DMS53 treated with DMSO at 0.1 percent for 48 hours (cell line): Measurements from ENCODE around the gene DNAH1.

Experiments
- DNase-seq: peaks from one replicate; lab custom pipeline; 2025; ENCODE audit not compliant: unreplicated experiment; lab: John Stamatoyannopoulos, UW

Gene DNAH1

GRCh38 chr3:52385157-52385556 lies 69.0 kb downstream of the DNAH1 start:
- no peak for DNase-seq

GRCh38 chr3:52387481-52387880 lies 71.4 kb downstream of the DNAH1 start:
- DNase-seq: no peak

GRCh38 chr3:52388348-52388821 lies 72.3 kb downstream of the DNAH1 start:
- no peak for DNase-seq

GRCh38 chr3:52388933-52389332 lies 72.8 kb downstream of the DNAH1 start:
- no peak for DNase-seq

- DNase-seq: no peak
Measured at GRCh38 chr3:52391096-52391495, 75.0 kb downstream of the DNAH1 start.

GRCh38 chr3:52392216-52392930 lies 76.3 kb downstream of the DNAH1 start:
- DNase-seq: no peak

GRCh38 chr3:52393131-52393807 lies 77.2 kb downstream of the DNAH1 start:
- no peak for DNase-seq

GRCh38 chr3:52393959-52394670 lies 78.0 kb downstream of the DNAH1 start:
- DNase-seq: no peak

- DNase-seq: no peak
Measured at GRCh38 chr3:52394751-52395502, 78.8 kb downstream of the DNAH1 start.

- DNase-seq: no peak
Measured at GRCh38 chr3:52395503-52395865, 79.4 kb downstream of the DNAH1 start.

- DNase-seq: no peak
Measured at GRCh38 chr3:52396011-52396906, 80.1 kb downstream of the DNAH1 start.

GRCh38 chr3:52396907-52397591 lies 80.9 kb downstream of the DNAH1 start:
- no peak for DNase-seq

GRCh38 chr3:52397676-52398399 lies 81.7 kb downstream of the DNAH1 start:
- no peak for DNase-seq

- DNase-seq: no peak
Measured at GRCh38 chr3:52398670-52399081, 82.6 kb downstream of the DNAH1 start.

- no peak for DNase-seq
Measured at GRCh38 chr3:52399131-52399530, 83.0 kb downstream of the DNAH1 start.

GRCh38 chr3:52399593-52399992 lies 83.5 kb downstream of the DNAH1 start:
- DNase-seq: no peak

- no peak for DNase-seq
Measured at GRCh38 chr3:52400275-52400793, 84.2 kb downstream of the DNAH1 start.

GRCh38 chr3:52401021-52401420 lies 84.9 kb downstream of the DNAH1 start:
- DNase-seq: no peak

- no peak for DNase-seq
Measured at GRCh38 chr3:52401551-52401950, 85.4 kb downstream of the DNAH1 start.
